GM12878 (cell line): ENCODE results near the gene POLK.

Experiments
- EZH2 ChIP-seq: IDR thresholded peaks from 2 replicates; pipeline ENCODE4 v1.6.1; 2012; ENCODE audit warnings: low read depth, mild to moderate bottlenecking, control low read depth, inconsistent platforms, low read length, borderline replicate concordance; ENCODE audit not compliant: control insufficient read depth
- JUND ChIP-seq: IDR thresholded peaks from 2 replicates; pipeline ENCODE4 v1.6.1; 2012; ENCODE audit warnings: low read depth, mild to moderate bottlenecking, low read length, improper control_type of control experiment, moderate library complexity
- POLR2A ChIP-seq: IDR thresholded peaks from 2 replicates; pipeline ENCODE4 v1.6.1; 2011; ENCODE audit warnings: low read depth, mild to moderate bottlenecking, low read length
- RAD21 ChIP-seq: IDR thresholded peaks from 2 replicates; pipeline ENCODE4 v1.6.1; 2011; ENCODE audit warnings: mild to moderate bottlenecking, low read depth, low read length, moderate library complexity; ENCODE audit not compliant: insufficient read depth
- RCOR1 ChIP-seq: conservative IDR thresholded peaks from 2 replicates; pipeline ENCODE4 v1.6.1; 2012; ENCODE audit warnings: low read depth, low read length, improper control_type of control experiment
- TAF1 ChIP-seq: IDR thresholded peaks from 2 replicates; pipeline ENCODE4 v1.6.1; 2011; ENCODE audit warnings: mild to moderate bottlenecking, low read depth, low read length, borderline replicate concordance
- TCF3 ChIP-seq: IDR thresholded peaks from 2 replicates; pipeline ENCODE4 v1.6.1; 2012; ENCODE audit warnings: low read depth, mild to moderate bottlenecking, low read length, borderline replicate concordance; ENCODE audit not compliant: insufficient read depth
- TF ChIP-seq, protein P1 (sequence below), 3 experiments: IDR thresholded peaks in 2 of 3; conservative IDR thresholded peaks in 1 of 3; 2 replicates each; pipeline ENCODE4 v1.5.1; 2011; ENCODE audit warnings: low read depth in 3 of 3, low read length in 3 of 3, mild to moderate bottlenecking in 3 of 3, control low read depth in 2 of 3, moderate library complexity in 2 of 3, inconsistent platforms in 1 of 3, mixed read lengths in 1 of 3; ENCODE audit not compliant: control insufficient read depth in 2 of 3, insufficient read depth in 1 of 3; ENCODE audit errors: extremely low read depth in 1 of 3
- TF ChIP-seq, protein P2 (sequence below): fragments of 450-650 bp; formaldehyde crosslinking; IDR thresholded peaks from 2 replicates; pipeline ENCODE4 v1.5.0; 2022; ENCODE audit warnings: mild to moderate bottlenecking, missing genetic modification characterization

DNA sequence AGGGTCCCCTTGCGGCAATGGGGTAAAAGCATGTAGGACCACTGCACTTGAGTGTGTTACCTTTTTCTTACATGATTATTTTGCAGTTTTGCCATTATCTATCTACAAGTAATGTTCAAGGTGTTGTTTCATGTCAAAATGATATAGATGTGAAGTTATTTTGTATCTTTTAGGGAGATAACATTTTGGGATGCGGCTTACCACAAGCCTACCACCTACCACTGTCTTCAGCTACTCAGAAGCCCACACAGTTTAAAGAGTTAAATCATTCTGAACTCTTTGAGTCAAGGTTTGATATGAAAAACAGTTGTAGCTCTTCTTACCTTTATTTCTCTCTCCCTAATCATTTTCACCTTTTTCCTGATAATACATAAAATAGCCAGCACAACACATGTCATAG, 20.1 kb upstream of the POLK start:
- TF ChIP-seq, protein P1, sequence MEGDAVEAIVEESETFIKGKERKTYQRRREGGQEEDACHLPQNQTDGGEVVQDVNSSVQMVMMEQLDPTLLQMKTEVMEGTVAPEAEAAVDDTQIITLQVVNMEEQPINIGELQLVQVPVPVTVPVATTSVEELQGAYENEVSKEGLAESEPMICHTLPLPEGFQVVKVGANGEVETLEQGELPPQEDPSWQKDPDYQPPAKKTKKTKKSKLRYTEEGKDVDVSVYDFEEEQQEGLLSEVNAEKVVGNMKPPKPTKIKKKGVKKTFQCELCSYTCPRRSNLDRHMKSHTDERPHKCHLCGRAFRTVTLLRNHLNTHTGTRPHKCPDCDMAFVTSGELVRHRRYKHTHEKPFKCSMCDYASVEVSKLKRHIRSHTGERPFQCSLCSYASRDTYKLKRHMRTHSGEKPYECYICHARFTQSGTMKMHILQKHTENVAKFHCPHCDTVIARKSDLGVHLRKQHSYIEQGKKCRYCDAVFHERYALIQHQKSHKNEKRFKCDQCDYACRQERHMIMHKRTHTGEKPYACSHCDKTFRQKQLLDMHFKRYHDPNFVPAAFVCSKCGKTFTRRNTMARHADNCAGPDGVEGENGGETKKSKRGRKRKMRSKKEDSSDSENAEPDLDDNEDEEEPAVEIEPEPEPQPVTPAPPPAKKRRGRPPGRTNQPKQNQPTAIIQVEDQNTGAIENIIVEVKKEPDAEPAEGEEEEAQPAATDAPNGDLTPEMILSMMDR (IDR thresholded peaks at IDR 0.05 in 2 of 3, conservative IDR thresholded peaks at IDR 0.05 in 1 of 3; ENCODE audit: control insufficient read depth in 2 of 3, extremely low read depth in 1 of 3, insufficient read depth in 1 of 3, low read depth in 3 of 3, low read length in 3 of 3) = no peak
- no peak for TF ChIP-seq RCOR1
- TF ChIP-seq EZH2 = no peak
- TF ChIP-seq, protein P2, sequence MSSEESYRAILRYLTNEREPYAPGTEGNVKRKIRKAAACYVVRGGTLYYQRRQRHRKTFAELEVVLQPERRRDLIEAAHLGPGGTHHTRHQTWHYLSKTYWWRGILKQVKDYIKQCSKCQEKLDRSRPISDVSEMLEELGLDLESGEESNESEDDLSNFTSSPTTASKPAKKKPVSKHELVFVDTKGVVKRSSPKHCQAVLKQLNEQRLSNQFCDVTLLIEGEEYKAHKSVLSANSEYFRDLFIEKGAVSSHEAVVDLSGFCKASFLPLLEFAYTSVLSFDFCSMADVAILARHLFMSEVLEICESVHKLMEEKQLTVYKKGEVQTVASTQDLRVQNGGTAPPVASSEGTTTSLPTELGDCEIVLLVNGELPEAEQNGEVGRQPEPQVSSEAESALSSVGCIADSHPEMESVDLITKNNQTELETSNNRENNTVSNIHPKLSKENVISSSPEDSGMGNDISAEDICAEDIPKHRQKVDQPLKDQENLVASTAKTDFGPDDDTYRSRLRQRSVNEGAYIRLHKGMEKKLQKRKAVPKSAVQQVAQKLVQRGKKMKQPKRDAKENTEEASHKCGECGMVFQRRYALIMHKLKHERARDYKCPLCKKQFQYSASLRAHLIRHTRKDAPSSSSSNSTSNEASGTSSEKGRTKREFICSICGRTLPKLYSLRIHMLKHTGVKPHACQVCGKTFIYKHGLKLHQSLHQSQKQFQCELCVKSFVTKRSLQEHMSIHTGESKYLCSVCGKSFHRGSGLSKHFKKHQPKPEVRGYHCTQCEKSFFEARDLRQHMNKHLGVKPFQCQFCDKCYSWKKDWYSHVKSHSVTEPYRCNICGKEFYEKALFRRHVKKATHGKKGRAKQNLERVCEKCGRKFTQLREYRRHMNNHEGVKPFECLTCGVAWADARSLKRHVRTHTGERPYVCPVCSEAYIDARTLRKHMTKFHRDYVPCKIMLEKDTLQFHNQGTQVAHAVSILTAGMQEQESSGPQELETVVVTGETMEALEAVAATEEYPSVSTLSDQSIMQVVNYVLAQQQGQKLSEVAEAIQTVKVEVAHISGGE (CRISPR knock-in tag) = no peak
- no peak for TF ChIP-seq POLR2A
- TF ChIP-seq RAD21 = no peak
- no peak for TF ChIP-seq TAF1
- no peak for TF ChIP-seq TCF3
- no peak for TF ChIP-seq JUND
